ENCODE measurements around the gene SULF2.
A peak's percentile ranks its signal among the peaks of the same experiment; 100 is the strongest.

SULF2 gene

GRCh38 chr20:47642118-47642517, 143.2 kb downstream of the SULF2 start:
- DNase-seq: no peak

- DNase-seq: no peak
Observed at GRCh38 chr20:47638851-47639250, 146.4 kb downstream of the SULF2 start.

GRCh38 chr20:47635256-47635655, 150.0 kb downstream of the SULF2 start:
- no peak for DNase-seq

GRCh38 chr20:47631078-47631477, 154.2 kb downstream of the SULF2 start:
- DNase-seq: no peak

GRCh38 chr20:47629907-47630306, 155.4 kb downstream of the SULF2 start:
- no peak for DNase-seq

- DNase-seq: no peak
Observed at GRCh38 chr20:47627540-47627939, 157.7 kb downstream of the SULF2 start.

- no peak for DNase-seq
Observed at GRCh38 chr20:47623206-47623605, 162.1 kb downstream of the SULF2 start.

- DNase-seq: no peak
Observed at GRCh38 chr20:47622118-47622665, 163.1 kb downstream of the SULF2 start.

GRCh38 chr20:47620808-47621805, 164.2 kb downstream of the SULF2 start:
- DNase-seq: peak; percentile 28

GRCh38 chr20:47618479-47618878, 166.8 kb downstream of the SULF2 start:
- DNase-seq: no peak

GRCh38 chr20:47614703-47615309, 170.5 kb downstream of the SULF2 start:
- DNase-seq: no peak

GRCh38 chr20:47612670-47613069, 172.6 kb downstream of the SULF2 start:
- DNase-seq: no peak

GRCh38 chr20:47611785-47612184, 173.5 kb downstream of the SULF2 start:
- DNase-seq: no peak

GRCh38 chr20:47610945-47611250, 174.4 kb downstream of the SULF2 start:
- DNase-seq: no peak

GRCh38 chr20:47610247-47610944, 174.9 kb downstream of the SULF2 start:
- no peak for DNase-seq

- no peak for DNase-seq
Observed at GRCh38 chr20:47609001-47609400, 176.3 kb downstream of the SULF2 start.

Data from NCI-H2081 treated with DMSO at 0.1 percent for 48 hours (cell line).